ENCODE measurements around the gene PDILT.

The PDILT gene

DNA sequence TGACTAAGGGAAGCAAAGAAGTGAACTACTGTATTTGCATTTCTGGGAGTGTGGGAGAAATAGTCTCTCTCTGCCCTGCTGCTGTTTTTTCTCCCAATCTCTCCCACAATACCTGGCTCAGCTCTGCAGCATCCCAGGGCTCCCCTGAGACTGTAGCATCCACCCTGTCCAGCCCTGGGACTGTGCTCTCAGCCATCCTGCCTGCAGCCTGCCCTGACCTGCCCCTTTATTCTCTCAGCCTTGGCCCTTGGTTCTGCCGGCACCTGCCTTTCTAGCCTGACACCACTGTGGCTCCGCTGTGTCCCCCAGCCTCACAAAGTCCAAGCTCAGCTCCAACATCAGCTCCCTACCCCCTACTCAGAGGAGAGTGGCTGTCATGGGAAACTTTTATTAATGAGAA lies 1.9 kb downstream of the PDILT start:
- in situ Hi-C loops (cut with HindIII; ENCODE audit: low sequenced_read_pairs) = no loop called here

DNA sequence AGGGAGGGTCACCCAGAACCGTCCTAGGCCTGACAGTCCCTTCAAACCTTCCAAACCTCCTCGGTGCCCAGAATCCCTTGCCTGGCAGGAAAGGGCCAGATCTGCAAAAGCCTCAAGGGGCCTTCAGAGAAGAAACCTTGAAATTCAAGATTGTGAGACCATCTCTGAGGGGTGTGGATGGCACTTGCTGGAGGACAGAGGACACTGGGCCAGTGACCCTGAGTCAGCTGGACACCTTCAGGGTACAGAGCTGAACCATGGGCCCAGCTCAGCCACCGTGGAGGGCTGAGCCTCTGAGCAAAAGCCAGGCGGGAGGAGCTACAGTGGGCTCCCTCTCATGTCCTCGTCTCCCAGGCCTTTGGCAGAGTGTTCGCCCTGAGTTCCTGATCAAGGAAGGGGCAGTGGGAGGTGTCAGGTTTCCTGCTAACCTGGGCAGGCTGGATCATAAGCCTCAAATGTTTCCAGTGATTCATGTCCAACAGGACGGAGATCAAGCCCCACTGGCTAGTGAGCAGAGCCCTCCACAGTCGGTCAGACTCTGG lies 3.0 kb downstream of the PDILT start:
- in situ Hi-C loops (cut with HindIII; ENCODE audit: low sequenced_read_pairs) = no loop called here

GRCh38 chr16:20401066-20401465 lies 3.5 kb downstream of the PDILT start:
- in situ Hi-C loops (cut with HindIII; ENCODE audit: low sequenced_read_pairs) = no loop called here

DNA sequence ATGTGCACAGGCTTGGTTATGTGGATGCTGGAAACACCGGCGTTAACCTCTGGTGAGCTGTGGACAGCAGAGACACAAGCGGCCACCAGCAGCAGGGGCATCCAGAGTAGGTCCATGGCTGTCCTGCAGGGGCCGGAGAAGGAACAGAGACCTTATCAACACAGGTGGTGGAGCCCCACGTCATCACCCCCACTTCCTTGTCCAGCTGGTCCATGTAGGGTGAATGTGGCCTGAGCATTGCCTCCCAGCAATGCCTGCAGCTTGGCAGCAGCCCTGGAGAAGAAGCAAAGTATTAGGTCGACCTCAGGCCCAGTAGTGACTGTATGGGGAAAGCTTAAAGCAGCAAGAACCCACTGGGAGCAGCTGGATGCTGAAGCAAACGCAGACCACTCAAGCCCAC lies 5.4 kb downstream of the PDILT start:
- in situ Hi-C loops (cut with HindIII; ENCODE audit: low sequenced_read_pairs) = no loop called here

DNA sequence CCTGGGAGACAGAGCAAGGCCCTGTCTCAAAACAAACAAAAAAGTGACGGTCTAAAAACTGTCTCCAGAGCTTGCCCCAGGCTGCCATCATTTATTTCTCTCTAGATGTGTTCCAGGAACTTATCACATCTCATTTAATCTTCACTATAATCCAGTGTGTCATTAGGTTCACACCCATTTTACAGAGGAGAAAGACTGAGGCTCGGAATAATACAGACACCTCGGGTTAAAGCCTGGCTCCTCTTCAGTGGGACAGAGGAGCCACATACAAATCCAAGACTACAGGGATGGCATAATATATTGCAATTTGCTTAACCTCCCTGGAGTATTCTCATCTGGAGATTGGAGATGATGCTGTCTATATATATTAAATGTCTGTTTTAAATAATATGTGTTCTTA lies 5.9 kb downstream of the PDILT start:
- in situ Hi-C loops (cut with HindIII; ENCODE audit: low sequenced_read_pairs) = no loop called here

GRCh38 chr16:20397468-20398074 lies 7.0 kb downstream of the PDILT start:
- in situ Hi-C loops (cut with HindIII; ENCODE audit: low sequenced_read_pairs) = no loop called here

DNA sequence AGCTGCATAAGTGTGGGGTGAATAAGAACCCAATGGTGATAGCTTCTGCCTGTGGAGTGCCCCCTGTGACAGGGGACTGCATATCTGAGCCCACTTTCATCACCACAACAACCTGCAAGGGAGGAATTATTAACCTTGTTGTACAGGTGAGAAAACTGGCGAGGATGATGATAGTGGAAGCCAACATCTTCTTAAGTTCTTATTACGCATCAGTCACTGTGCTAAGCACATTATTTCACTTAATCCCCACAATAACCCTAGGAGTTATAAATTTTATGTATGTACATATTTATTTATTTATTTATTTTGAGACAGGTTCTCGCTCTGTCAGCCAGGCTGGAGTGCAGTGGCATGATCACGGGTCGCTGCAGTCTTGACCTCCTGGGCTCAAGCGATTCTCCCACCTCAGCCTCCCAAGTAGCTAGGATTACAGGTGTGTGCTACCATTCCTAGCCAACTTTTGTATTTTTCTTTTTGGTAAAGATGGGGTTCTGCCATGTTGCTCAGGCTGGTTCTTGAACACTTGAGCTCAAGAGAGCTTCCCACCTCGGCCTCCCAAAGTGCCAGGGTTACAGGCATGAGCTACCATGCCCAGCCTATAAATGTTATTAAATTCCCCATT lies 7.6 kb downstream of the PDILT start:
- in situ Hi-C loops (cut with HindIII; ENCODE audit: low sequenced_read_pairs) = no loop called here

- in situ Hi-C loops (cut with HindIII; ENCODE audit: low sequenced_read_pairs) = no loop called here
Observed at GRCh38 chr16:20395946-20396345, 8.6 kb downstream of the PDILT start.

- in situ Hi-C loops (cut with HindIII; ENCODE audit: low sequenced_read_pairs) = no loop called here
Observed at GRCh38 chr16:20393801-20394577, 10.5 kb downstream of the PDILT start.

- in situ Hi-C loops (cut with HindIII; ENCODE audit: low sequenced_read_pairs) = no loop called here
Observed at GRCh38 chr16:20391045-20391444, 13.5 kb downstream of the PDILT start.

DNA sequence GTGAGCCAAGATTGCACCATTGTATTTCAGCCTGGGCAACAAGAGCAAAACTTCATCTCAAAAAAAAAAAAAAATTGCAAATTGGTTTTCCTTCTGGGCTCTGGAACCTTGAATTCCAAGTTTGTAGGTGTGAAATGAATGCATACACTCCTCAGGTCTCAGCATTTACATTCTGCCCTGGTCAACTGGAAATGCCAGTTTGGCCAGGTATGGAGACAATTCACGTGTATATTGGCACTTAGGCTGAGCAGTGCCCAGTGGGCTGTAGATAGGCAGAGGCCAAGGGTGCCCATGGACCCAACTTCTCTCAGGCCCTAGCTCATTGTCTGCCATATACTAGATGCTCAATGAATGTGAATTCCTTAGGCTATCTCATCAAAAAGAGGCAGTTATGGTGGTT lies 15.7 kb downstream of the PDILT start:
- in situ Hi-C loops (cut with HindIII; ENCODE audit: low sequenced_read_pairs) = no loop called here

DNA sequence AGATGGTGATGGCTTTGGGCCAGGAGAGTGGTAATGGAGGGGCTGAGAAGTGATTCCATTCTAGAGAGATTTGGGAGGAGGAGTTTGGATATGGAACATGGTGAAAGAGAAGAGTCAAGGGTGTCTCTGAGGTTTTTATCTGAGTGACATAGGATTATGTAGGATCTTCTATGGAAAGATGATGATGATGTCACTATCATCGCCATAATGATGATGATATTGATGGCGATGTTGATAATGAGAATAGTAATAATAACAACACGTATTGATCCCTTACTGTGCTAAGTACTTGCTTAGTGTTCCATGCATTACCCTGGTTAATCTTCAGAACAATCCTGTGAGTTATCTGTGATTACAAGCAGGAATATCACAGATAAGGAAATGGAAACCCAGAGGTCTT lies 16.6 kb downstream of the PDILT start:
- in situ Hi-C loops (cut with HindIII; ENCODE audit: low sequenced_read_pairs) = no loop called here

- in situ Hi-C loops (cut with HindIII; ENCODE audit: low sequenced_read_pairs) = no loop called here
Observed at GRCh38 chr16:20385844-20386832, 18.4 kb downstream of the PDILT start.

DNA sequence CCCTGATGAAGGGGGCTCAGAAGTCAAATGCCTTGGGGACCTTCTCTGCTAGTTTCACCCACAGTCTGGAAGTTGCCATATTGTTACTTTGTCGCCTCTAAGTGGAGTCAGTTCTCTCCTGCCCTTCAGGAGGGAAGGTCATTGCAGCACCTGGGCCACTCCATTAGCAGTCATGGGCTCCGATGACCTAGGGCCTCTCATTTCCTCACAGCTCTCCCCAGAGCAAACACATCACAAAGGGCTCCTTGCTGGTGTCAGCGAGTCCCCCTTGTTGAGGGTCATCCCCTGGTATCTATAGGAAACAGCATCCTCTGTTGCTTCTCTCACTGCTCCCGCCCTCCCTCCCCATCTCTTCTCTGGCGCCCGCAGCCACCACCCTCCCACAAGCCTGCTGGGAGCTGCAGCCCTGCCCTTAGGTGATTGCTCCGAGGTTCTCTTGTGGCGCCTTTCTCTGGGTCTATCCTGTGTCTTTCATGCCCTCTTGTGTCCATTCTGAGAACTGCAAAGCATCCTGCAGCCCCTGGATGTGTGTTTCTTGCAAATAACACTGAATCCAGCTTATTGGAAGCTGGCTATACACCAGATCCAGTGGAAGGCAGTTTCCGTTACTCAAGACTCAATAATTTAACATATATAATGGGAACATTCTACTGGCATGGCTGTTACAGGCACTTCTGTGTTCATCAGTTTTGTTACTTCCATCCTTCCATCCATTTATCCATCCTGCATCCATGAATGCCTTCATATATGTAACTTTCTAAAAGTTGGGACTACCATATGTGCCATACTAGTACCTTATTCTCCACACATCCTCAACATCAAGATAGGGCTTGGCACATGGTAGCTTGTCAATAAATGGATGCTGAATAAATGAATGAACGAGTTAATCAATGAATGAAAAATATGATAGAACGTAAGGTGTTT lies 21.2 kb downstream of the PDILT start:
- in situ Hi-C loops (cut with HindIII; ENCODE audit: low sequenced_read_pairs) = no loop called here

- in situ Hi-C loops (cut with HindIII; ENCODE audit: low sequenced_read_pairs) = no loop called here
Observed at GRCh38 chr16:20382202-20382948, 22.2 kb downstream of the PDILT start.

- in situ Hi-C loops (cut with HindIII; ENCODE audit: low sequenced_read_pairs) = no loop called here
Observed at GRCh38 chr16:20380782-20381181, 23.8 kb downstream of the PDILT start.

DNA sequence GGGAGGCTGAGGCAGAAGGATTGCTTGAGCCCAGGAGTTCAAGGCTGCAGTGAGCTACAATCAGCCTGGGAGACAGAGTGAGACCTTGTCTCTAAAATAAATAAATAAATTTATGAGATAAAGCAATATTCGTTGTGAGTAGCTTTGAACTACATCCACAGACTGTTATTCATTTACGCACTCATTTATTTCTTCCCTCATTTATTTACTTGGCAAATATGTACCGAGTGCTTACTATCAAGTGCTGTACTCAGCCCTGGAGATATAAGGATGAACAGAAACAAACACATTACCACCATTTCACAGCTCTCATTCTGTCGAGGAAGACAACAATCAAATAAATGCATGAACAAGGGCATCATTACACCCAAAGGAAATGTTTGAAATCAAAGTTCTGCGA lies 27.4 kb downstream of the PDILT start:
- in situ Hi-C loops (cut with HindIII; ENCODE audit: low sequenced_read_pairs) = no loop called here

DNA sequence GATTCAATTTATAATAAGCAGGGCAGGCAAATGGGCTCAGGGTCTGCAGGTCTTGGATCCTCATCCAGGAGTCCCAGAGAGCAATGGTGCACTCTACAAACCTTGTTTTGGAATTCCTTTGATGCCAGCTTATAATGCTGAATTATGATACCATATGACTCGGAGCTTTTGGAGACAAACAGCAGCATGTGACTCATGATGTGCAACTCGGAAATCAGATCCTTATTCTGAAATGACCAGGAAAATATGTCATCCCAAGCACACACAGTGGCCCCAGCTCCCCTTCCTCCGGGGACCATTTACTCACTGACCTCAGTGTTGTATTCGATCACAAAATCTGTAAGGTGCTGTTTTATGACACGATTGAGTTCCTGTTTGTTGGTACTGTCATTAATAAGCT lies 31.8 kb downstream of the PDILT start:
- in situ Hi-C loops (cut with HindIII; ENCODE audit: low sequenced_read_pairs) = no loop called here

DNA sequence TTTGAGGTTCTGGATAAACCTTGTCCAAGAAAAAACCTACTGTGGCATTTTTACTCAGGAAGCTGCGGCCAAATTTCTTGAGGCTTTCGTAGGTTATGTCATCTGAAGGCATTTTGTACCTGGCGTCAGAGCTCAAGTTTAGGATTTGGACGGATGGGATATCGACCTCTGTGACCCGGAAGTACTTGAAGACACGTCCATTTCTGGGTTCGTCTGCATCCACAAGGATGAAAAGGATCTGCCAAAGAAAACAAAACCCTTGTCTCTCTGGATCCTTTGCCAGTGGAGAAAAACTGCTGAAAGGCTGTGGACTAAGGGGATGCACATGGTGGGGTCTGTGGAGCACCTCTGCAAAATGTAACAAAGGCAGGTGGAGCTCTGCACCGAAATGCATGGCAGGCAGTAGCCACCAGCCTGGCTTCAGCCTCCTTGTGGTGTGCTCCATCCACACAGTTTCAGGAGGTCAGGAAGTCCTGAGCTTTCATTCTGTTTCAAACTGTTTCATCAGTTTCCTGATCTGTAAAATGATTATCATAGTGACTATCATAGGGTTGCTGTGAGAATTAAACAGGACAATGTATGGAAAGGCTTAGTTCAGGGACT lies 35.0 kb downstream of the PDILT start:
- in situ Hi-C loops (cut with HindIII; ENCODE audit: low sequenced_read_pairs) = no loop called here

Data from DLD1 (cell line).